GM13977 (cell line): ENCODE measurements around the gene PUS3.
"Not testable (repeated sequence)": the region's sequence is repeated elsewhere in the genome, so short reads cannot be mapped to it uniquely, and the experiment has no call there.

Source experiments
- DNase-seq: peaks from one replicate; pipeline ENCODE4 v3.0.0; 2012; ENCODE audit warnings: low spot score
- in situ Hi-C: fragments of 300-500 bp; cut with MboI; formaldehyde crosslinking; loops from one replicate; pipeline ENCODE4 v1.12.0; 2022; ENCODE audit warnings: low sequenced_read_pairs, low pct_unique_long_range_greater_than_20kb, mixed read lengths, inconsistent platforms; ENCODE audit not compliant: unreplicated experiment
- TF ChIP-seq, protein P1 (sequence below): IDR thresholded peaks from 2 replicates; pipeline ENCODE4 v1.5.1; 2012; ENCODE audit warnings: mild to moderate bottlenecking, control low read depth; ENCODE audit not compliant: insufficient read depth; ENCODE audit errors: extremely low read depth, missing control alignments

PUS3 gene

DNA sequence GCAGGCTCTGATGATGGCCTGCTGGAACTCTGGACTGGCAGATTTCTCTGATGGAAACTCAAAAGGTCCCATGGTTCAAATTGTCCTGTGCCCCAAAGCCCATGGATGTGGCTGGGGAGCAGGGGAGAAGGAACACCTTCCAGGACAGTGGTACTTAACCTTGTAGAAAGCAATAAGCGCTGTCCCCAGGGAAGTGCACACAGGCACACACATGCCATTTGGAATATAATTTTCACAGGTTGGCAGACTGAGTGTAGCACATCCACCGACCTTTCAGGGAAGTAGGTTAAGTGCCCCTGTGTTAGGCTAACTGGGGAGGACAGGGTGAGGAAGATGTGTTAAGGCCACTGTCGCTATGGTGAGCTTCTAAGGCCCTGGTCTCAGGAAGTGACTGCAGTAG is 19.1 kb upstream of the PUS3 start:
- TF ChIP-seq, protein P1, sequence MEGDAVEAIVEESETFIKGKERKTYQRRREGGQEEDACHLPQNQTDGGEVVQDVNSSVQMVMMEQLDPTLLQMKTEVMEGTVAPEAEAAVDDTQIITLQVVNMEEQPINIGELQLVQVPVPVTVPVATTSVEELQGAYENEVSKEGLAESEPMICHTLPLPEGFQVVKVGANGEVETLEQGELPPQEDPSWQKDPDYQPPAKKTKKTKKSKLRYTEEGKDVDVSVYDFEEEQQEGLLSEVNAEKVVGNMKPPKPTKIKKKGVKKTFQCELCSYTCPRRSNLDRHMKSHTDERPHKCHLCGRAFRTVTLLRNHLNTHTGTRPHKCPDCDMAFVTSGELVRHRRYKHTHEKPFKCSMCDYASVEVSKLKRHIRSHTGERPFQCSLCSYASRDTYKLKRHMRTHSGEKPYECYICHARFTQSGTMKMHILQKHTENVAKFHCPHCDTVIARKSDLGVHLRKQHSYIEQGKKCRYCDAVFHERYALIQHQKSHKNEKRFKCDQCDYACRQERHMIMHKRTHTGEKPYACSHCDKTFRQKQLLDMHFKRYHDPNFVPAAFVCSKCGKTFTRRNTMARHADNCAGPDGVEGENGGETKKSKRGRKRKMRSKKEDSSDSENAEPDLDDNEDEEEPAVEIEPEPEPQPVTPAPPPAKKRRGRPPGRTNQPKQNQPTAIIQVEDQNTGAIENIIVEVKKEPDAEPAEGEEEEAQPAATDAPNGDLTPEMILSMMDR: no peak
- in situ Hi-C loops: loop anchor here (5.0 kb wide), 1 partner anchor 270 kb away; no protein-coding TSS in a partner anchor
- no peak for DNase-seq

DNA sequence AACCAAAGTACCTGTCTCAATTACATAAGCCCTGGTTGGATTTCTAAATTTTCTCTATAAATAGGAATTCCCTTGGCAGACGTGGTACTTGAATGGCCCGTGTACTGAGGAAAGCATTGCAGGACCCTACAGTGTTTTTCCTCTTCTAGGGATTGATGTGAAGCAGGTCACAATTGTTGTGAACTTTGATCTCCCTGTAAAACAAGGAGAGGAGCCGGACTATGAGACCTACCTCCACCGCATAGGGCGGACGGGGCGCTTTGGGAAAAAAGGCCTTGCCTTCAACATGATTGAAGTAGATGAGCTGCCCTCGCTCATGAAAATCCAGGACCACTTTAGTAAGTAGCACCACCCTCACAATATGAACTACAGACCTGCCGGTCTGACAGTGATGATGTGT is 18.0 kb upstream of the PUS3 start:
- TF ChIP-seq, protein P1: no peak
- in situ Hi-C loops: loop anchor here (5.0 kb wide), 1 partner anchor 271 kb away; no protein-coding TSS in a partner anchor
- no peak for DNase-seq

DNA sequence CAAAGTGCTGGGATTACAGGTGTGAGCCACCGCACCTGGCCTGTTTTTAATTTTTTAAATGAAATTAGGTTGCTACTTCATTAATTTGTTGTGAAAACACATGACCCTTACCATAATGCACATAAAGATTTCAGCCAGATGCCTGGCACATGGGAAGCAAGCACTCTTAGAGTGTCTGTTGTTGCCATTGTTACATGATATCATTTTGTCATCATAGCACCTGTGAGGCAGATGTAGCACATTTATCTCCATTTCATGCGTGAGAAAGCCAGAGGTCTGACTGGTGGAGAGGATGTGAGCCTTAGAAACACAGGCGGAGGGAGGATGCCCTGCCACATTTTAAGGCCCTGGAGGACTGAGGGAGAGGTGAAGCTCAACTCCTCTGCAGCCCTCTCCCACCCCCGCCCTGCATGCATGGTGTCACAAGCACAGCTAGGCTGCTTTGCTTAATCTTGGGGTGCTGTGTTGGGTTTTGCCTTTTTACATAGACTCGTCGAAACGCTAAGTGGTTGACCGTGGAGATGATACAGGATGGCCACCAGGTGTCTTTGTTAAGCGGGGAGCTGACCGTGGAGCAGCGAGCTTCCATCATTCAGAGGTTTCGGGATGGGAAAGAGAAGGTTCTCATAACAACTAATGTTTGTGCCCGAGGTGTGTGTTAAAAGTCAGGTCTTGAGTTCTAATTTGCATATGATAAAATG is 15.3 kb upstream of the PUS3 start:
- TF ChIP-seq, protein P1: no peak
- DNase-seq: no peak
- in situ Hi-C loops: no loop called here

DNA sequence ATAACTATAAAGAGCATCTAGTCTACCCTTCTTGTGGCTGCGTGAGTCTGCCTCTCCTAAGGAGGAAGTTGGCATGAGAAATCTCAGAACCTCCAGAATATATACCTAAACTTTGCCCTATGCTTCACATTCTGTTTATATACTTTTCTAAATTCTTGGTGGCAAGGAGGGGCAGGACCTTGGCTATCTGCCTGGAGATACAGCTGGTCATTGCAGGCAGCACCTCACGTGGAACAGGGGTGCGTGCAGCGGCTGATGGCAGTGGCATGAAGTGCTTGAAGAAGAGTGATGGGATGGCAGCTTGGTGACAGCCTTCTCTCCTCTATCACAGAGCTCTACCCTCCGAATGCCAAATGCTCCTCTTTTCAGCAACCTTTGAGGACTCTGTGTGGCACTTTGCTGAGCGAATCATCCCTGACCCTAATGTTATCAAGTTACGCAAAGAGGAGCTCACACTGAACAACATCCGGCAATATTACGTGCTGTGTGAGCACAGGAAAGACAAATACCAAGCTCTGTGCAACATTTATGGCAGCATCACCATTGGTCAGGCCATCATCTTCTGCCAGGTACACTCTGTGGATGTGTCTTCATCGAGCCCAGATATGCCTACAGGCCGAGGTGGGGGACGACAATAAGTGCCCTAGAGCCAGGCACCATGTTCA is 13.8 kb upstream of the PUS3 start:
- TF ChIP-seq, protein P1: no peak
- no peak for DNase-seq

DNA sequence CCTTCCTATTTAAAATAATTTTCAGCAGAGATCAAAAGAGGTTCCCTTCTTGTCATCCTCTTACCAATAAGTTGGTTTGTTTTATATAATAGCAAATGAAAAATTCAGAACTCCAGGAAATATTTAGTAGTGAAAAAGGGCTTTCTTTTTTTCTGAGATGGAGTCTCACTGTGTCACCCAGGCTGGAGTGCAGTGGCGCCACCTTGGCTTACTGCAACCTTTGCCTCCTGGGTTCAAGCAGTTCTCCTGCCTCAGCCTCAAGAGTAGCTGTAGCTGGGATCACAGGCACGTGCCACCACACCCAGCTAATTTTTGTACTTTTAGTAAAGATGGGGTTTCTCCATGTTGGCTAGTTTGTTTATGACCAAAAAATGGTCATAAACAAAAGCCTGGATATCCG is 11.6 kb upstream of the PUS3 start:
- in situ Hi-C loops, DNase-seq: not testable (repeated sequence)

More for the DNA sequence above, 13.8 kb upstream of the PUS3 start:
- in situ Hi-C loops: no loop called here

DNA sequence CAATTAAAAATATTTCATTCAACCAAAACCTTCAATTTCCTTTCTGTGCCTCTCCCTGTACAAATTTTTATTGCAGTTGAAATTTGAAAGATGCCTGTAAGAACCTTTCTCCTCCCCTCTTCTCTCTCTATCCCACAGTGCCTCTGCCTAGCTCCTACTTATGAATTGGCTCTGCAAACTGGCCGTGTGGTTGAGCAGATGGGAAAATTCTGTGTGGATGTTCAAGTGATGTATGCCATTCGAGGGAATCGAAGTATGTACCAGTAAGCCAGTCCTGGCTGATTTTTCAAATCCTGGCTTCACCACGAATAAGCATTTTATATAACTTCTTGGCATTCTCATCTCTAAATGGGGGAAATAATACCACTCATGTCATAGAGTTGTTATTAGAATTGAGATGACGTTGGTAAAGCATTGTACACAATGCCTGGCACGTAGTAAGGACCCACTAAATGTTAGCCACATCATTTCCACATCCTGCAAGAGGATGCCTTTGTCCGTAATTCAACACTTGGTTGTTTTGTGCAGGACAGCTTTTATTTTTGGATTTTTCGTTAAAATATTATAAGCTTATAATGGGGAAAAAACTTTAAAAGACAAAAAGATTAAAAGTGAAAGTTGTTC is 7.3 kb upstream of the PUS3 start:
- TF ChIP-seq, protein P1: no peak
- no peak for DNase-seq
- in situ Hi-C loops: no loop called here

DNA sequence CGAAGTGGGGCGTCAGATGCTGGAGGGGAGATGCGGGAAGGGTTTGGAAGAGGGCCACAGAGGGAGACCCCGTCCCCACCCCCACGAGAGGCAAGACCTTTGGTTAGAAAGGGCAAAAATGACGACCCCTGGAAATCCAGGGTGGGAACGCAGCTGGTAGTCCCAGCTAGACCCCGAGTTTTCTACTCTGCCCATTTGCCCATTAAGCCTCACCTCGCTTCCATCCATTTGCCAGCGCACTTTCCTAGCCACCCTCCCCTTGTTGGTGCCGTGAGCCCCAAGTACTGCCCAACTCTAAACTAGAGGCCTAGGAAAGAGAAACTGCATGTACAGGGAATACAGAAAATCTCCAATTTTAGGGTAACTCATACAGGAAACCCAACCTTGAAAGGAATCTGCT is 1.7 kb upstream of the PUS3 start:
- TF ChIP-seq, protein P1: no peak
- no peak for DNase-seq
- in situ Hi-C loops: no loop called here
